Activated naive CD4-positive, alpha-beta T cell treated with anti-CD3 and anti-CD28 coated beads for 36 hours (primary cell): ENCODE results near the gene MTCH1. TPM values are rescaled to one million over a fixed set of nuclear protein-coding genes. Genes with fewer than 3 reads are reported as not detected.

ENCODE experiments used
- CTCF ChIA-PET: fragments of 350-600 bp; sonication (Branson Sonifier 250); formaldehyde crosslinking; loops from one replicate; lab custom pipeline; 2021; ENCODE audit warnings: antibody characterized with exemption; lab: Charles Lee
- DNase-seq: peaks from one replicate; pipeline ENCODE4 v3.0.0-alpha.2; 2020
- H3K27ac Mint-ChIP-seq: one replicate; pipeline ENCODE4 v1.8.0; 2021; ENCODE audit warnings: mild to moderate bottlenecking, mixed read lengths
- H3K27me3 Mint-ChIP-seq: one replicate; pipeline ENCODE4 v1.8.0; 2021; ENCODE audit warnings: low read depth, mixed read lengths
- H3K36me3 Mint-ChIP-seq: one replicate; pipeline ENCODE4 v1.8.0; 2021; ENCODE audit warnings: low read depth, mixed read lengths
- H3K4me1 Mint-ChIP-seq: one replicate; pipeline ENCODE4 v1.8.0; 2021; ENCODE audit warnings: low read depth, mixed read lengths
- H3K4me3 Mint-ChIP-seq: one replicate; pipeline ENCODE4 v1.8.0; 2021; ENCODE audit warnings: mild to moderate bottlenecking, moderate library complexity, mixed read lengths
- H3K9me3 Mint-ChIP-seq: one replicate; pipeline ENCODE4 v1.8.0; 2021; ENCODE audit warnings: mixed read lengths
- intact Hi-C: fragments of 100-400 bp; cut with micrococcal nuclease; formaldehyde crosslinking; loops from one replicate; pipeline ENCODE4 v1.15.1; 2023
- total RNA-seq, 2 experiments: library from RNA; stranded (reverse); gene quantifications; one replicate each; pipeline ENCODE4 v1.2.3, GENCODE V29; 2021

Gene MTCH1
- total RNA-seq, 2 experiments from 2014 or later, result 97.4 to 101 TPM

DNA sequence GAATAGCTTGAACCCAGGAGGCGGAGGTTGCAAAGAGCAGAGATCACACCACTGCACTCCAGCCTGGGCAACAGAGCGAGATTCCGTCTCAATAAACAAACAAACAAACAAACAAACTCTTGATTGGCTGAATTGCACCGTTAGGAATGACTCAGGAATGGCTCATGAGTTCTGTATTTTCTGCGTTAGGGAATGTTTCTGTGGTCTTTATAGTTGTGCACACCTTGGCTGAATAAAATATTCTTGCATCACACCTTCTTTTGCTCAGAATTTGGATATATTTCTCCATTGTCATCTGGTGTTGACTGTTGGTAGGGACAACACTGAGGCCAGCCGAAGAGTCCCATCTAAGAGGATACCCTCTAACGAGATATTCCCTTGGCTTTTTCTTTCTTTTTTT is 51.1 kb downstream of the MTCH1 start:
- Mint-ChIP-seq H3K27ac (no peak overlapping the region), H3K4me1 (no peaks in the 10 kb centered on the region), H3K27me3 (no peaks in the 10 kb centered on the region), H3K36me3 (no peaks in the 10 kb centered on the region), H3K4me3 (no peak overlapping the region), H3K9me3 (no peaks in the 10 kb centered on the region)
- DNase-seq, result no peak
- CTCF ChIA-PET, result interaction anchor here (1.3 kb wide), 1 partner anchor 83 kb away, joined by 6 read pairs; no protein-coding TSS in a partner anchor
- intact Hi-C loops, result no loop called here

DNA sequence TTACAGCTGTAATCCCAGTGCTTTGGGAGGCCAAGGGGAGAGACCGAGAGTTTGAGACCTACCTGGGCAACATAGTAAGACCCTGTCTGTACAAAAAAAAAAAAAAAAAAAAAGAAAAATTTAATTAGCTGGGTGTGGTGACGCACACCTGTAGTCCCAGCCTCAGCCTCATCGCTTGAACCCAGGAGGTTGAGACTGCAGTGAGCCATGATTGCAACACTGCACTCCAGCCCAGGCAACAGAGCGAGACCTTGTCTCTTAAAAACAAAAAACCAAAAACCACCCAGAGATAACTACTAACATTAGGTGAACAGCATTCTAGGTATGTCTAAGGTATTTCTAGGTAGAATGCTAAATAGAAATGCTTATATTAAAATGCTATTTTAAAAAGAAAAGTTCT is 52.5 kb downstream of the MTCH1 start:
- Mint-ChIP-seq H3K36me3 (no peaks in the 10 kb centered on the region), H3K9me3 (no peaks in the 10 kb centered on the region), H3K27ac (no peak overlapping the region), H3K4me3 (no peak overlapping the region), H3K4me1 (no peaks in the 10 kb centered on the region), H3K27me3 (no peaks in the 10 kb centered on the region)
- intact Hi-C loops, result no loop called here
- DNase-seq, result no peak
- CTCF ChIA-PET, result no interaction called here

DNA sequence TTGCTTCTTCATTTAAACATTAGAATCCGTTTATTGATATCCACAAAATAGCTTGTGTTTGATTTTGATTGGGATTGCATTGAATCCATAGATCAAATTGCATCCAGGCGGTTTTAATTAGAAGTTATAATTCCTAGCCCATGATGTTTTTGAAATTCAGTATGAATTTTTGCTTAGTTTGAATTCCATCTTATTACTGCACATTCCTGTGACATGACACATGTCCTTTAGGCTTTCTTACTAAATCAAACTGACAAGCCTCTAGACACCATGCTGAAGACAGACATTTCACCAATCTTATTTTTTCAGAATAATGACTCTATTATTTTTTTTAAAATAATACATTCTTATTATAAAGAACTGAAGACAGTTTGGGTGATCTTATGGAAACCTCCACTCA is 52.9 kb downstream of the MTCH1 start:
- no peaks in the 10 kb centered on the region for H3K36me3 Mint-ChIP-seq
- H3K9me3 Mint-ChIP-seq, result no peaks in the 10 kb centered on the region
- CTCF ChIA-PET, result interaction anchor here (0.6 kb wide), 2 partner anchors 22 to 36 kb away, joined by 3 to 6 read pairs; no protein-coding TSS in a partner anchor
- H3K4me1 Mint-ChIP-seq, result no peaks in the 10 kb centered on the region
- no peak for DNase-seq
- H3K27ac Mint-ChIP-seq, result no peak overlapping the region
- no peak overlapping the region for H3K4me3 Mint-ChIP-seq
- intact Hi-C loops, result no loop called here
- no peaks in the 10 kb centered on the region for H3K27me3 Mint-ChIP-seq

DNA sequence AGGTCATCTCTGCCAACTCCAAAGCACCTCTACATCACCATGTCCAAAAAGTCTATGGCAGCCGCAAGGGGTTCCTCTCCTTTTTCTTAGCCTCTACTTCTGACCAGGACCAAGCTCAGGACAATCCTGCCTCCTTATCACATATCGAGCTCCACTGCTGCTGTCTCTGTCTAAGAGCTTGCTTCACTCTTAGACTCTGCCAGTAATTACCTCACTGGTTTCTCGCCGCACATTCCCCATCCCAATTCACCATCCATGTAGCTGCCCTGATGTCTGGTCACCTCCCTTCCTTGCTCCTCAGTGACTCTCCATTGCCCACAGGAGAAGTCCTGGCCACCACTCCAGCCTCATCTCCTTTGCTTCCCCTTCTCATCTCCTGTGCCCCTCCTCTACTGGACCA is 55.5 kb downstream of the MTCH1 start:
- Mint-ChIP-seq H3K36me3 (no peaks in the 10 kb centered on the region), H3K27ac (no peak overlapping the region), H3K4me1 (no peaks in the 10 kb centered on the region), H3K9me3 (no peaks in the 10 kb centered on the region), H3K4me3 (no peak overlapping the region), H3K27me3 (no peaks in the 10 kb centered on the region)
- CTCF ChIA-PET, result no interaction called here
- intact Hi-C loops, result no loop called here
- no peak for DNase-seq

DNA sequence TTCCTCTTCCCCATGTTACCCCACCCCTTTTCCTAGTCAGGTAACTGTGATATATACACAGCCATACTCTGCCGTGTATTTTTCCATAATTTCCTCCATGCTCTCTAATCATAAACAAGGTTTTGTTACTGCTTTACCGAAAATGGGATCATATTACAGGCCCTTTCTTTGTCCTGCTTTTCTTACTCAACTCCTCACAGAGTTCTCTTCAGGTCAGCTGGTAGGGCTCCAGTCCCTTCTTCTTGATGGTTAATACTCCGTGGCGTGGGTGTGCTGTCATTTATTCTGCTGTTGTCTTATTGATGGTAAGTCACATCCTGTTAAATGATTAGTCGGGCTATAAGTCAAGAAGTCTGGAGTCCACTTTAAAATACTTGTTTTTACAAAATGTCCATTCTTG is 56.4 kb downstream of the MTCH1 start:
- Mint-ChIP-seq H3K27ac (no peak overlapping the region), H3K27me3 (no peaks in the 10 kb centered on the region), H3K36me3 (peaks cover 2% of the 10 kb centered on the region), H3K4me1 (no peaks in the 10 kb centered on the region), H3K9me3 (no peaks in the 10 kb centered on the region), H3K4me3 (no peak overlapping the region)
- CTCF ChIA-PET, result no interaction called here
- DNase-seq, result no peak
- intact Hi-C loops, result no loop called here

DNA sequence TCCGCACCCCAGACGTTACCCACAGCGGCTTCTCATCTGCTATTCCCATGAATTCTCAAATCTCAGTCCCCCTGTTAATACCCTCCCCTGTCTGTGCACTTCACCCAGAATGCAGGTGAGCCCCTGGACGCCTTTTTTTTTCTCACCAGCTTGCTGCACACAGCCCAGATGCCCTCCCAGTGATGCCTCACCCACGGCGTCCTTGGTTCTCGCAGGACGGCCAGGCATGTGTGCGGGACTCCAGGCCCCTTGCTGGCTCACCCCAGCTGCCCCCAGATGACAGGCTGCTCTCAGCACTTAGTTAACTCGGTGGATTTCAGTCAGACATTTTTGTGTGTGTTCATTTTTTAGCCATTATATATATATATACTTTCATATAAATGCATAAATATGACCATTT is 56.8 kb downstream of the MTCH1 start:
- Mint-ChIP-seq H3K9me3 (no peaks in the 10 kb centered on the region), H3K27me3 (no peaks in the 10 kb centered on the region), H3K36me3 (peaks cover 2% of the 10 kb centered on the region), H3K4me1 (no peaks in the 10 kb centered on the region), H3K4me3 (no peak overlapping the region), H3K27ac (no peak overlapping the region)
- DNase-seq, result no peak
- intact Hi-C loops, result no loop called here
- CTCF ChIA-PET, result no interaction called here

DNA sequence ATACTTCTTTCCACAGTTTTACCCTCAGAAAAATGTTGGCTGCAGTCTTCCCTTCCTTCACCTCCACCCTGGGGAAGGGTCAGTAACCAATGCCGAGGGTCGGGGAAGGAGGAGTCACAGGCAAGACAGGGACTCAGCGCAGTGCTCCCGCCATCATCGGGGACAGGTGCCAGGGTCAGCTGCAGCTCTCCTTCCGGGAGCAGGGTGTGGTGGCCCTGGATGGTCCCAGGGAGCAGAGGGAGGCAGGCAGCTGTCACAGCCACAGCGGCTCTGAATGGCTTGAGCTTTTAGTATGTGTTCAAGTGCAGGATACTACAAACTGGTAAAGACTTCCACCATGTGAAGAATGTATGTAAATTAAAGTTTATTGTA is 57.5 kb downstream of the MTCH1 start:
- Mint-ChIP-seq H3K27me3 (no peaks in the 10 kb centered on the region), H3K36me3 (peaks cover 2% of the 10 kb centered on the region), H3K4me1 (no peaks in the 10 kb centered on the region), H3K4me3 (no peak overlapping the region), H3K9me3 (no peaks in the 10 kb centered on the region), H3K27ac (no peak overlapping the region)
- CTCF ChIA-PET, result no interaction called here
- no peak for DNase-seq
- intact Hi-C loops, result no loop called here

DNA sequence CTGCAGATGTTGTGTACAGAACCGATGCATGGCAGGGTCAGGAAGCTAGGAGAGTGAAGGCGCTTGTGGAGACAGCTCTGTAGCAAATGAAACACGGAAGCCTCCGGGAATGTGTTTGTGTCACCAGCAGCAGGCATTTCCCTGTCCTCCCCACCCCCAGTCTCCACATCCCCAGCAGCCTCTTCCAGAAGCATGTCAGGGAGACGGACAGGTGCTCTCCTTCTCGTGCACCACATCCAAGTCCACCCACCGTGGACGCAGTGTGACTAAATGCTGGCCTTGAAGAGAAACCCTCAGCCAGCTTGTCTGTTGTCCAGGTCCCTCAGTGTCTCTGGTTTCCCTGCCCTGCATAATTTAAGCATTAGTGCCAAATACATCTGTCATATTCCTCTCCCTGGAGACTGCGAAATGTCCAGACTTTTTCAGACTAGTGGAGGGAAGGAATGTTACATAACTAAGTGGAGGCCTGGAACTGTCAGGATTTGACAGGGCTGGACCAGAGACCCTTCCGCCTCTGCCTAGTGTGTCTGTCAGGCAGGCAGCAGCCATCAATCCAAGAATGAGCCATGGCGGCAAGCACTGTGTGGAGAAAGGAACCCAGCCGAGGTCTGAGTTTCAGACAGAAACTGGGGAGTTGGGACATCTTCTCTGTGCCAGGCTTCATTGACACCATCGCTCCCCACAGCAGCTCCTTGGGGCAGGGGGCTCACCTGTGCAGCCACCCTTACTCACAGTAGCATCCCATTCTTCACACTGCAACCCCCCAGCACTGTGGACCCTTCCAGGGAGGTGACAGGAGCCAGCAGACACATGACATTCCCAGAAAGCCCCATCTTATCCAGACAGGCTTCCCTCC is 58.1 kb downstream of the MTCH1 start:
- peaks cover 2% of the 10 kb centered on the region for H3K36me3 Mint-ChIP-seq
- H3K27me3 Mint-ChIP-seq, result no peaks in the 10 kb centered on the region
- intact Hi-C loops, result no loop called here
- no peak for DNase-seq
- H3K27ac Mint-ChIP-seq, result no peak overlapping the region
- CTCF ChIA-PET, result interaction anchor here (1.7 kb wide), 1 partner anchor 90 kb away, joined by 4 read pairs; no protein-coding TSS in a partner anchor
- H3K4me3 Mint-ChIP-seq, result no peak overlapping the region
- H3K4me1 Mint-ChIP-seq, result no peaks in the 10 kb centered on the region
- no peaks in the 10 kb centered on the region for H3K9me3 Mint-ChIP-seq

DNA sequence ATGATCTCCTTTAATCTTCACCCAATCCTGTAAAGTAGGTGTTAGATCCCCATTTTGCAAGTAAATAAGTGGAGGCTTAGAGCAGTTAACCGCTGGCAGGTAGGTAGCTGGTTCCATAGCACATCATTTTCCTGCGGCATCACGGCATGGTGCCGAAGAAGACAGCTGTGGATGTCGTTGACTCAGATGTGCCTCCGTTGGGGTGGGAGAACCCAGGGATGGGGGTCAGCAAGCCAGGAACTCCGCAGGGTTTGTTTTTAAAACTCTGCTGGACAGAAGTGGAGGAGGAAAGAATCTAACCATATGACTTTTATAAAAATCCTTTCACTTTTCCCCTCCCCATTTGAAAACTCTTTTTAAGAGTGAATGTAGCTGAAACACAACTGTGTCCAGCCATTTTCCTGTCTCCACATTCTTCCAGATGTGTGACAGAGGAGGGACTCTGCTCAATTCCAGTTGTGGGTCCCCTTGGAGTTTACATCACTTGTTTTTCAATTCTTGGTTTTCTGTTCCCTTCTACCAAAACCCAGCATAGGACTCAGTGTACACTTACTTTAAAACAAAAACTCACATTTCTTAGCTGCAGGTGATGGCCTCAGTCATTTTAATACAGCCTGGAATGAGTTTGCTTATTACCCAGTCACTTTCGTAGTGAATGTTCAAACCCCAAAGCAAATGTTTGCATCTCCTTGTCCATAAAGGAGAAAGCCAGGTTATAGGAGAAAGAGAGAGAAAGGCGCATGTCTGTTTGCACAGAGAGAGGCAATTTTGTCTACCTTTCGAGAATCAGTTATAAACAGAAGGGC is 59.1 kb downstream of the MTCH1 start:
- H3K27me3 Mint-ChIP-seq, result no peaks in the 10 kb centered on the region
- no peak overlapping the region for H3K27ac Mint-ChIP-seq
- H3K36me3 Mint-ChIP-seq, result peaks cover 2% of the 10 kb centered on the region
- intact Hi-C loops, result no loop called here
- DNase-seq, result no peak
- no peak overlapping the region for H3K4me3 Mint-ChIP-seq
- no peaks in the 10 kb centered on the region for H3K9me3 Mint-ChIP-seq
- CTCF ChIA-PET, result interaction anchor here (1.7 kb wide), 1 partner anchor 91 kb away, joined by 4 read pairs; no protein-coding TSS in a partner anchor
- no peaks in the 10 kb centered on the region for H3K4me1 Mint-ChIP-seq

DNA sequence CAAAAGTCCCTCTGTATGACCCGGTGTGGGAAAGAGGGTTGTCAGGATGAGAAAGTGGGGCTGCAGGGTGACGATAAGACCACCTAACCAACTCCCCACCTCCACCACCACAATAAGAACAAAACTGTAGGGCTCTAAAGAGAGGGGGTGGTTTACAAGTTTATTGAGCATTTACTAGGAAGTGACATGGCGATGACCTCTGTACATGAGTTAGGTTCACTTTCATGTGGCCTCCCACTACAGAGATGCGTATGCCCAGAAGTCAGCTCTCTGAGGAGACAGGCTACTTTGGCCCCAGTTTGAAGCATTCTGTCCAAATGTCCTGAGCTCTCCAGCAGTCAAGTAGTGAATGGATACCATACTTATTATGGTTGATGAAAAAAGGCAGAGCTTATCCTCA is 60.2 kb downstream of the MTCH1 start:
- intact Hi-C loops, result no loop called here
- H3K36me3 Mint-ChIP-seq, result peaks cover 2% of the 10 kb centered on the region
- no peak for DNase-seq
- no peak overlapping the region for H3K4me3 Mint-ChIP-seq
- no peaks in the 10 kb centered on the region for H3K4me1 Mint-ChIP-seq
- CTCF ChIA-PET, result no interaction called here
- no peaks in the 10 kb centered on the region for H3K9me3 Mint-ChIP-seq
- no peak overlapping the region for H3K27ac Mint-ChIP-seq
- no peaks in the 10 kb centered on the region for H3K27me3 Mint-ChIP-seq

DNA sequence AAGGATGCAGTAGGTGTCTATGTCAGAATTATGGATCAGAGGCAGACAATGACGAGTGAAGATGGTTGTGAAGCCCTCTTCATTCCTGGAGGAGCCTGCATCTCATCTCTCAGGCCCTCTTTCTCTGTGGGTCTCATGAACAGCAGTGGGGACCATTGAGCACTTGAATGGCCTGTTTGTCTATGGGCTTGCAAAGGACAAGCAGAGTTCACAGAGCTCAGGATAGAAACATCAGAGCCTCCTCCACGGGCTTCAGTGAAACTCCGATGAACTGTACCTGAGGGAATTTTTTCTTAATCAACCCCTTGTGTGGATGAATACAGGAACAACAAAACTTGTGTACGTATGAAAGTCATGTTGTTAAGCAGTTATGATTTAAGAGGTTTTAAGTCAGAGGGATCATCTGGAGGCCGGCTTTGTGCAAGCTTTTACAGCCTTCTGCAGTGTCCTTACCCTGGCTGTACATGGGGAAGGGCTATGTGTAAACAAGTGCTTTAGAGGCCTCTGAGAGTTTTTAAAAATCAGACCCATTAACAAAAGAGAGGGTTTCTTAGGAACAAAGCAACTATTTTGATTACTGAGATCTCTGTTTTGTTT is 61.1 kb downstream of the MTCH1 start:
- intact Hi-C loops, result no loop called here
- Mint-ChIP-seq H3K9me3 (no peaks in the 10 kb centered on the region), H3K4me3 (no peak overlapping the region), H3K4me1 (no peaks in the 10 kb centered on the region), H3K27ac (no peak overlapping the region), H3K36me3 (peaks cover 2% of the 10 kb centered on the region), H3K27me3 (no peaks in the 10 kb centered on the region)
- no peak for DNase-seq
- CTCF ChIA-PET, result no interaction called here

DNA sequence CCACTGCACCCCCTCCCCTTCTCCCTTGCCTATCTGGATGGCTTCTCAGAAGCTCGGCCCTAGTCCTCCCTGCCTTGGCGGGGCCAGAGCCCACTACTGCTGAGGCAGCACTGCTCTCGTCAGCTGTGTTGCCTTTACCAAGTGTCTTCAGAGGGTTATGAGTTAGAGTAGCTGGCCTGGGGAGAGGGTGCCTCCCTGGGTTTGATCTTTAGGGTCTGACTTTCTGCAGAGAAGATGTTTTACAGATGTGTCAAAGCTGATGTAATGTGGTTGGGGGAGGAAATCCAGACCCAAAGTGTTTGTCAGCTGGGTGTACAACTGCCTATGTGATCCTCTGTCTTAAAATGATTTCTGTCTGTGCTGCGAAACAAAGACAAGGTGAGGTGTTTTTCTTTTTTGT is 61.9 kb downstream of the MTCH1 start:
- Mint-ChIP-seq H3K36me3 (peaks cover 2% of the 10 kb centered on the region), H3K9me3 (no peaks in the 10 kb centered on the region), H3K4me3 (no peak overlapping the region), H3K4me1 (no peaks in the 10 kb centered on the region), H3K27me3 (no peaks in the 10 kb centered on the region), H3K27ac (no peak overlapping the region)
- CTCF ChIA-PET, result no interaction called here
- DNase-seq, result no peak
- intact Hi-C loops, result no loop called here
